HG03025 (cell line): ENCODE measurements around the gene LRRC58.

Source experiments
- ATAC-seq: cut with Tn5 transposase; IDR thresholded peaks from one replicate; pipeline ENCODE4 v1.9.1; 2021; ENCODE audit warnings: mild to moderate bottlenecking, moderate library complexity; ENCODE audit not compliant: unreplicated experiment, low FRiP score

Gene LRRC58

GRCh38 chr3:120281261-120281660, 67.9 kb downstream of the LRRC58 start:
- ATAC-seq: no peak

- no peak for ATAC-seq
These were observed 68.6 kb downstream of the LRRC58 start for GRCh38 chr3:120280566-120280965.

GRCh38 chr3:120280026-120280425, 69.1 kb downstream of the LRRC58 start:
- no peak for ATAC-seq

GRCh38 chr3:120276767-120277166, 72.4 kb downstream of the LRRC58 start:
- no peak for ATAC-seq

- ATAC-seq: no peak
These were observed 73.5 kb downstream of the LRRC58 start for GRCh38 chr3:120275618-120276017.

GRCh38 chr3:120274739-120275167, 74.4 kb downstream of the LRRC58 start:
- no peak for ATAC-seq
